ENCODE measurements around the gene B3GNT4.

DNA sequence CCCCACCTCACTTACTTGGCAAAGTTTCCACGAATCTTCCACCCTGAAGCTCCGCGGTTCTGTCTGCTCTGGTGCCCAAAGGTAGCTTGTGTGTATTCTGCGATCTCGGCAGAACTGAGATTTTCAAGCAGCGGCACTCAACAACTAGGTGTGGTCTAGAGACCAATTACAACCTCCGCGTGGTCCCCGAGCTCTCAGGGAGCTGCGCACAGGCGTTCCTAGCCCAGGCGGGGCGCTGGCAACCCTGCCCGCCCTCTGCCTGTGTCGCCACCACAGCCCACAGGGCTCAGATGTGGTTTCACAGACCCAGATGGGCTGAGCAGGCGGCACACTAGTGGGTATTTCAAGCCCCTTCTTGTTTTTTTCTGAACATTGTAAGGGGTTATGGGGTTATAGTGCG, 23.8 kb downstream of the B3GNT4 start:
- TF ChIP-seq, protein P1, sequence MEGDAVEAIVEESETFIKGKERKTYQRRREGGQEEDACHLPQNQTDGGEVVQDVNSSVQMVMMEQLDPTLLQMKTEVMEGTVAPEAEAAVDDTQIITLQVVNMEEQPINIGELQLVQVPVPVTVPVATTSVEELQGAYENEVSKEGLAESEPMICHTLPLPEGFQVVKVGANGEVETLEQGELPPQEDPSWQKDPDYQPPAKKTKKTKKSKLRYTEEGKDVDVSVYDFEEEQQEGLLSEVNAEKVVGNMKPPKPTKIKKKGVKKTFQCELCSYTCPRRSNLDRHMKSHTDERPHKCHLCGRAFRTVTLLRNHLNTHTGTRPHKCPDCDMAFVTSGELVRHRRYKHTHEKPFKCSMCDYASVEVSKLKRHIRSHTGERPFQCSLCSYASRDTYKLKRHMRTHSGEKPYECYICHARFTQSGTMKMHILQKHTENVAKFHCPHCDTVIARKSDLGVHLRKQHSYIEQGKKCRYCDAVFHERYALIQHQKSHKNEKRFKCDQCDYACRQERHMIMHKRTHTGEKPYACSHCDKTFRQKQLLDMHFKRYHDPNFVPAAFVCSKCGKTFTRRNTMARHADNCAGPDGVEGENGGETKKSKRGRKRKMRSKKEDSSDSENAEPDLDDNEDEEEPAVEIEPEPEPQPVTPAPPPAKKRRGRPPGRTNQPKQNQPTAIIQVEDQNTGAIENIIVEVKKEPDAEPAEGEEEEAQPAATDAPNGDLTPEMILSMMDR (IDR thresholded peaks at IDR 0.05): no peak
- TF ChIP-seq POLR2A (IDR thresholded peaks at IDR 0.05): no peak
